Activated CD4-positive, alpha-beta T cell treated with anti-CD3 and anti-CD28 coated beads, Interleukin-2, amount 10 ng/mL, durations not matched to agents 24 days and 14 days (primary cell): ENCODE measurements around the gene FSHR. TPM values are rescaled to one million over a fixed set of nuclear protein-coding genes. Genes with fewer than 3 reads are reported as not detected.

ENCODE experiments used
- DNase-seq: peaks from one replicate; pipeline ENCODE4 v3.0.0; 2022
- H3K27ac Mint-ChIP-seq: one replicate; pipeline ENCODE4 v1.8.0; 2022; ENCODE audit warnings: mild to moderate bottlenecking, mixed read lengths
- H3K27me3 Mint-ChIP-seq: one replicate; pipeline ENCODE4 v1.8.0; 2022; ENCODE audit warnings: mixed read lengths
- H3K36me3 Mint-ChIP-seq: one replicate; pipeline ENCODE4 v1.8.0; 2022; ENCODE audit warnings: low read depth, mild to moderate bottlenecking, mixed read lengths
- H3K4me1 Mint-ChIP-seq: one replicate; pipeline ENCODE4 v1.8.0; 2021; ENCODE audit warnings: mixed read lengths
- H3K4me3 Mint-ChIP-seq: one replicate; pipeline ENCODE4 v1.8.0; 2022; ENCODE audit warnings: mild to moderate bottlenecking, moderate library complexity, mixed read lengths
- H3K9me3 Mint-ChIP-seq: one replicate; pipeline ENCODE4 v1.8.0; 2021; ENCODE audit warnings: mixed read lengths
- intact Hi-C: fragments of 100-400 bp; cut with micrococcal nuclease; formaldehyde crosslinking; loops from one replicate; pipeline ENCODE4 v1.15.1; 2023
- total RNA-seq: library from RNA; stranded (reverse); gene quantifications from 2 replicates; pipeline ENCODE4 v1.2.3, GENCODE V29; 2022

Gene FSHR
- total RNA-seq, 1 donor from 2014 or later, result not detected

- Mint-ChIP-seq H3K9me3 (no peaks in the 10 kb centered on the region), H3K27me3 (no peaks in the 10 kb centered on the region), H3K4me3 (no peak overlapping the region), H3K4me1 (no peaks in the 10 kb centered on the region), H3K36me3 (no peaks in the 10 kb centered on the region), H3K27ac (no peak overlapping the region)
- intact Hi-C loops, result no loop called here
- no peak for DNase-seq
These were observed 120.7 kb downstream of the FSHR start for GRCh38 chr2:49033394-49034185.

GRCh38 chr2:49032936-49033335, 121.4 kb downstream of the FSHR start:
- DNase-seq, result no peak

GRCh38 chr2:49032126-49032525, 122.2 kb downstream of the FSHR start:
- Mint-ChIP-seq H3K4me1 (no peaks in the 10 kb centered on the region), H3K27ac (no peak overlapping the region), H3K27me3 (no peaks in the 10 kb centered on the region), H3K36me3 (no peaks in the 10 kb centered on the region), H3K4me3 (no peak overlapping the region), H3K9me3 (no peaks in the 10 kb centered on the region)
- intact Hi-C loops, result no loop called here
- DNase-seq, result no peak

More at GRCh38 chr2:49032936-49033335, 121.4 kb downstream of the FSHR start:
- Mint-ChIP-seq H3K27me3 (no peaks in the 10 kb centered on the region), H3K9me3 (no peaks in the 10 kb centered on the region), H3K36me3 (no peaks in the 10 kb centered on the region), H3K4me1 (no peaks in the 10 kb centered on the region), H3K27ac (no peak overlapping the region), H3K4me3 (no peak overlapping the region)
- intact Hi-C loops, result no loop called here

GRCh38 chr2:49029406-49029805, 124.9 kb downstream of the FSHR start:
- no peaks in the 10 kb centered on the region for H3K27me3 Mint-ChIP-seq
- DNase-seq, result no peak
- no peaks in the 10 kb centered on the region for H3K4me1 Mint-ChIP-seq
- no peaks in the 10 kb centered on the region for H3K9me3 Mint-ChIP-seq
- intact Hi-C loops, result no loop called here
- H3K27ac Mint-ChIP-seq, result no peak overlapping the region
- H3K4me3 Mint-ChIP-seq, result no peak overlapping the region
- H3K36me3 Mint-ChIP-seq, result no peaks in the 10 kb centered on the region

GRCh38 chr2:49028101-49028500, 126.2 kb downstream of the FSHR start:
- Mint-ChIP-seq H3K4me3 (no peak overlapping the region), H3K36me3 (no peaks in the 10 kb centered on the region), H3K4me1 (no peaks in the 10 kb centered on the region), H3K9me3 (no peaks in the 10 kb centered on the region), H3K27ac (no peak overlapping the region), H3K27me3 (no peaks in the 10 kb centered on the region)
- intact Hi-C loops, result no loop called here
- DNase-seq, result no peak

- H3K4me3 Mint-ChIP-seq, result no peak overlapping the region
- H3K27me3 Mint-ChIP-seq, result no peaks in the 10 kb centered on the region
- no peaks in the 10 kb centered on the region for H3K9me3 Mint-ChIP-seq
- no peak overlapping the region for H3K27ac Mint-ChIP-seq
- no peak for DNase-seq
- H3K4me1 Mint-ChIP-seq, result no peaks in the 10 kb centered on the region
- no peaks in the 10 kb centered on the region for H3K36me3 Mint-ChIP-seq
- intact Hi-C loops, result no loop called here
These were observed 127.6 kb downstream of the FSHR start for GRCh38 chr2:49026706-49027105.

GRCh38 chr2:49021271-49021670, 133.0 kb downstream of the FSHR start:
- H3K27ac Mint-ChIP-seq, result no peak overlapping the region
- DNase-seq, result no peak
- no peaks in the 10 kb centered on the region for H3K27me3 Mint-ChIP-seq
- H3K9me3 Mint-ChIP-seq, result no peaks in the 10 kb centered on the region
- H3K4me3 Mint-ChIP-seq, result no peak overlapping the region
- H3K4me1 Mint-ChIP-seq, result no peaks in the 10 kb centered on the region
- intact Hi-C loops, result no loop called here
- H3K36me3 Mint-ChIP-seq, result no peaks in the 10 kb centered on the region

- DNase-seq, result no peak
- Mint-ChIP-seq H3K27ac (no peak overlapping the region), H3K36me3 (no peaks in the 10 kb centered on the region), H3K4me3 (no peak overlapping the region), H3K27me3 (no peaks in the 10 kb centered on the region), H3K9me3 (no peaks in the 10 kb centered on the region), H3K4me1 (no peaks in the 10 kb centered on the region)
- intact Hi-C loops, result no loop called here
These were observed 149.1 kb downstream of the FSHR start for GRCh38 chr2:49005261-49005660.

- Mint-ChIP-seq H3K36me3 (no peaks in the 10 kb centered on the region), H3K4me3 (no peak overlapping the region), H3K4me1 (no peaks in the 10 kb centered on the region), H3K27me3 (no peaks in the 10 kb centered on the region), H3K9me3 (no peaks in the 10 kb centered on the region), H3K27ac (no peak overlapping the region)
- intact Hi-C loops, result no loop called here
- DNase-seq, result no peak
These were observed 150.2 kb downstream of the FSHR start for GRCh38 chr2:49004036-49004626.

- DNase-seq, result no peak
- intact Hi-C loops, result no loop called here
- no peaks in the 10 kb centered on the region for H3K27me3 Mint-ChIP-seq
- H3K36me3 Mint-ChIP-seq, result no peaks in the 10 kb centered on the region
- H3K4me3 Mint-ChIP-seq, result no peak overlapping the region
- H3K27ac Mint-ChIP-seq, result no peak overlapping the region
- H3K9me3 Mint-ChIP-seq, result no peaks in the 10 kb centered on the region
- no peaks in the 10 kb centered on the region for H3K4me1 Mint-ChIP-seq
These were observed 151.1 kb downstream of the FSHR start for GRCh38 chr2:49003201-49003600.

- intact Hi-C loops, result no loop called here
- Mint-ChIP-seq H3K9me3 (no peaks in the 10 kb centered on the region), H3K4me1 (no peaks in the 10 kb centered on the region), H3K4me3 (no peak overlapping the region), H3K27ac (no peak overlapping the region), H3K36me3 (no peaks in the 10 kb centered on the region), H3K27me3 (no peaks in the 10 kb centered on the region)
- no peak for DNase-seq
These were observed 151.6 kb downstream of the FSHR start for GRCh38 chr2:49002750-49003149.

- H3K4me1 Mint-ChIP-seq, result no peaks in the 10 kb centered on the region
- H3K27me3 Mint-ChIP-seq, result no peaks in the 10 kb centered on the region
- H3K36me3 Mint-ChIP-seq, result no peaks in the 10 kb centered on the region
- no peak overlapping the region for H3K27ac Mint-ChIP-seq
- H3K9me3 Mint-ChIP-seq, result no peaks in the 10 kb centered on the region
- intact Hi-C loops, result no loop called here
- DNase-seq, result no peak
- H3K4me3 Mint-ChIP-seq, result no peak overlapping the region
These were observed 153.6 kb downstream of the FSHR start for GRCh38 chr2:49000695-49001094.

- DNase-seq, result no peak
- Mint-ChIP-seq H3K4me3 (no peak overlapping the region), H3K4me1 (no peaks in the 10 kb centered on the region), H3K36me3 (no peaks in the 10 kb centered on the region), H3K9me3 (no peaks in the 10 kb centered on the region), H3K27ac (no peak overlapping the region), H3K27me3 (no peaks in the 10 kb centered on the region)
- intact Hi-C loops, result no loop called here
These were observed 155.9 kb downstream of the FSHR start for GRCh38 chr2:48998449-48998848.

- intact Hi-C loops, result no loop called here
- Mint-ChIP-seq H3K27me3 (no peaks in the 10 kb centered on the region), H3K27ac (no peak overlapping the region), H3K36me3 (no peaks in the 10 kb centered on the region), H3K4me3 (no peak overlapping the region), H3K9me3 (no peaks in the 10 kb centered on the region), H3K4me1 (no peaks in the 10 kb centered on the region)
- no peak for DNase-seq
These were observed 160.7 kb downstream of the FSHR start for GRCh38 chr2:48993576-48993975.
